Transverse colon (tissue), 4 donors: Measurements from ENCODE around the gene RBPJ. TPM values are rescaled to one million over a fixed set of nuclear protein-coding genes. Genes with fewer than 3 reads are reported as not detected.

ENCODE experiments used
- DNase-seq: peaks from one replicate; pipeline ENCODE4 v3.0.0-alpha.2; 2019
- H3K27ac ChIP-seq, 4 donors: fragments of 200-600 bp; sonication (generic); 2 replicates each; pipeline ENCODE4 v1.5.1; 2016 to 2018; ENCODE audit warnings: inconsistent platforms in 4 of 4
- H3K27me3 ChIP-seq: fragments of 200-600 bp; sonication (generic); 2 replicates; pipeline ENCODE4 v1.5.1; 2017; ENCODE audit warnings: inconsistent platforms
- H3K36me3 ChIP-seq, 4 donors: fragments of 200-600 bp; sonication (generic); 2 replicates each; pipeline ENCODE4 v1.5.1; 2017 to 2019; ENCODE audit warnings: inconsistent platforms in 4 of 4
- H3K4me1 ChIP-seq, 4 donors: fragments of 200-600 bp; sonication (generic); 2 replicates each; pipeline ENCODE4 v1.5.1; 2017 to 2020; ENCODE audit warnings: inconsistent platforms in 4 of 4
- H3K4me3 ChIP-seq, 4 donors: fragments of 200-600 bp; sonication (generic); 1 replicate in 1 of 4; 2 replicates in 3 of 4; pipeline versions ENCODE4 v1.5.1 to v1.6.1; 2017 to 2019; ENCODE audit warnings: inconsistent platforms in 4 of 4
- H3K9me3 ChIP-seq, 2 donors: fragments of 200-600 bp; sonication (generic); 2 replicates each; pipeline ENCODE4 v1.5.1; 2017 to 2019; ENCODE audit warnings: inconsistent platforms in 2 of 2
- EP300 ChIP-seq: sonication (generic); formaldehyde crosslinking; IDR thresholded peaks from one replicate; pipeline ENCODE4 v1.6.1; 2017; ENCODE audit warnings: antibody characterized with exemption, low read depth
- POLR2A ChIP-seq: fragments of 450-650 bp; IDR thresholded peaks from one replicate; pipeline ENCODE4 v1.6.1; 2016; ENCODE audit warnings: antibody characterized with exemption, mild to moderate bottlenecking, moderate library complexity
- POLR2AphosphoS5 ChIP-seq, 3 donors: sonication (generic); formaldehyde crosslinking; IDR thresholded peaks; one replicate each; pipeline ENCODE4 v1.6.1; 2016; ENCODE audit warnings: antibody characterized with exemption in 3 of 3
- WGBS, 2 donors: methylation state at CpG; one replicate each; pipeline ENCODE4 v1.1.5; 2018; ENCODE audit warnings: low coverage in 1 of 2; 5-methylcytosine and 5-hydroxymethylcytosine counted together
- in situ Hi-C, 4 donors: fragments of 200-750 bp; cut with MboI; loops; one replicate each; pipeline versions ENCODE4 v1.15.0 to v1.15.1; 2017; ENCODE audit warnings: low sequenced_read_pairs in 3 of 4, low pct_ligation_motif_present in 1 of 4, low pct_unique_long_range_greater_than_20kb in 1 of 4
- intact Hi-C: fragments of 100-400 bp; cut with DNase I; formaldehyde crosslinking; loops from one replicate; pipeline ENCODE4 v1.15.1; 2023; ENCODE audit warnings: low total_unique reads
- total RNA-seq, 4 donors: library from RNA; depleted of rRNA; stranded (reverse); fragments of >200 nt; gene quantifications; one replicate each; pipeline ENCODE4 v1.1.0, GENCODE V29; 2016
- TF ChIP-seq, protein P1 (sequence below), 5 experiments: fragments of 200-600 bp in 3 of 5; fragments of 450-650 bp in 2 of 5; sonication (generic) in 3 of 5; IDR thresholded peaks; 1 replicate in 2 of 5; 2 replicates in 3 of 5; pipeline ENCODE4 v1.5.1; 2016 to 2017; ENCODE audit warnings: antibody characterized with exemption in 5 of 5, inconsistent platforms in 3 of 5, mild to moderate bottlenecking in 2 of 5, moderate library complexity in 1 of 5

RBPJ gene
- total RNA-seq, 4 donors from 2014 or later = 15.1 to 104 (median 44.6) TPM

DNA sequence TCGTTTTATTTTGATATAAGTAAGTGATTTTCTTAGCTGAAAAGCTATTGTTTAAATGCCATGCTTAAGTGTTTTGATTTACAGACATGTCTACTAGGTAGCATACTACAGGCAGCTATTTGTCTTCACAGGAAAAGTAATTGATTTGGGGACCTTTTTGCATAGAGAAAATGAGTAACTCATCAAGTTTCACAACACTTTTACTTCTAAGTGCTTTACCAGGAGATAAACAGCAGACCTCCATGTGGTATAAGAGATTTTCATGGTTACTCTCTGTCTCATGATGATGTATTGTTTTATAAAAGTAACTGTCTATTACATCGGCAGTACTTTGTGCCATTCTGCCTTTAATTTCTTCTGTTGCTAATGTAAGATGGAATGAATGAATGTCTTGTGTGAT lies 28.7 kb downstream of the RBPJ start:
- no peaks in the 10 kb centered on the region for H3K9me3 ChIP-seq
- in situ Hi-C loops = loop anchor here in 1 of 4 donors (25.0 kb wide), 1 partner anchor 663 kb away; no protein-coding TSS in a partner anchor
- peaks cover 0 to 36% (median 1%) of the 10 kb centered on the region in 4 donors for H3K4me1 ChIP-seq

DNA sequence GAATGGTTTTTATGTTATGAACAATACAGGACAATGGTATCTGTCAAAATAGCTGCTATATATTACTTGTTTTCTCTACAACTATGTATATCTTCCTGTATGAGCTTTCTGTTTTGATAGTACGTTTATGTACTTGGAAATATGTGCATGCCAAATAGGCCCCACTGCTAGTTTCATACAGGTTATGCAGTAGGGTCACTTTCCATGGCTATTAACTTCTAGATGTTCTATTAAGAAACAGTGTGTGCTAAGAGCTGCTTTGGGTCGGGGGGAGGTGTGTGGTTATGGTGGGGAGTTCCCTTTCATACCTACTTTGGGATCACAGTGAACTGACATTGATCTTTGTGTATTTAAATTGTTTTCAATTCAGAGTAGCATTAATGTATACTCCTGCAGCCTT lies 30.9 kb downstream of the RBPJ start:
- 89 to 90% methylated on average over 2 of the region's 2 CpGs for WGBS, 2 donors
- in situ Hi-C loops (no loop called here), intact Hi-C loops (no loop called here)
- Histone ChIP-seq H3K27me3 (no peaks in the 10 kb centered on the region), H3K4me3 (no peak overlapping the region), H3K27ac (no peak overlapping the region), H3K36me3 (no peaks in the 10 kb centered on the region), H3K9me3 (no peaks in the 10 kb centered on the region), H3K4me1 (peaks cover 5 to 34% (median 7%) of the 10 kb centered on the region in 4 donors)
- no peak for DNase-seq
- TF ChIP-seq, protein P1, sequence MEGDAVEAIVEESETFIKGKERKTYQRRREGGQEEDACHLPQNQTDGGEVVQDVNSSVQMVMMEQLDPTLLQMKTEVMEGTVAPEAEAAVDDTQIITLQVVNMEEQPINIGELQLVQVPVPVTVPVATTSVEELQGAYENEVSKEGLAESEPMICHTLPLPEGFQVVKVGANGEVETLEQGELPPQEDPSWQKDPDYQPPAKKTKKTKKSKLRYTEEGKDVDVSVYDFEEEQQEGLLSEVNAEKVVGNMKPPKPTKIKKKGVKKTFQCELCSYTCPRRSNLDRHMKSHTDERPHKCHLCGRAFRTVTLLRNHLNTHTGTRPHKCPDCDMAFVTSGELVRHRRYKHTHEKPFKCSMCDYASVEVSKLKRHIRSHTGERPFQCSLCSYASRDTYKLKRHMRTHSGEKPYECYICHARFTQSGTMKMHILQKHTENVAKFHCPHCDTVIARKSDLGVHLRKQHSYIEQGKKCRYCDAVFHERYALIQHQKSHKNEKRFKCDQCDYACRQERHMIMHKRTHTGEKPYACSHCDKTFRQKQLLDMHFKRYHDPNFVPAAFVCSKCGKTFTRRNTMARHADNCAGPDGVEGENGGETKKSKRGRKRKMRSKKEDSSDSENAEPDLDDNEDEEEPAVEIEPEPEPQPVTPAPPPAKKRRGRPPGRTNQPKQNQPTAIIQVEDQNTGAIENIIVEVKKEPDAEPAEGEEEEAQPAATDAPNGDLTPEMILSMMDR (IDR thresholded peaks at IDR 0.05) = no peak
- TF ChIP-seq POLR2AphosphoS5 (IDR thresholded peaks at IDR 0.05) = no peak
- TF ChIP-seq POLR2A = no peak
- no peak for TF ChIP-seq EP300

More for the DNA sequence above, 28.7 kb downstream of the RBPJ start:
- no peaks in the 10 kb centered on the region for H3K27me3 ChIP-seq
- no peaks in the 10 kb centered on the region for H3K36me3 ChIP-seq
- intact Hi-C loops = loop anchor here (5.0 kb wide), 1 partner anchor 537 kb away; no protein-coding TSS in a partner anchor
- no peak for DNase-seq
- H3K27ac ChIP-seq = no peak overlapping the region
- TF ChIP-seq EP300 (no peak), POLR2AphosphoS5 (IDR thresholded peaks at IDR 0.05) (no peak), POLR2A (no peak)
- TF ChIP-seq, protein P1 (IDR thresholded peaks at IDR 0.05) = no peak
- no peak overlapping the region for H3K4me3 ChIP-seq
- WGBS, 2 donors = 69 to 75% methylated on average over 1 to 2 of the region's 2 CpGs

DNA sequence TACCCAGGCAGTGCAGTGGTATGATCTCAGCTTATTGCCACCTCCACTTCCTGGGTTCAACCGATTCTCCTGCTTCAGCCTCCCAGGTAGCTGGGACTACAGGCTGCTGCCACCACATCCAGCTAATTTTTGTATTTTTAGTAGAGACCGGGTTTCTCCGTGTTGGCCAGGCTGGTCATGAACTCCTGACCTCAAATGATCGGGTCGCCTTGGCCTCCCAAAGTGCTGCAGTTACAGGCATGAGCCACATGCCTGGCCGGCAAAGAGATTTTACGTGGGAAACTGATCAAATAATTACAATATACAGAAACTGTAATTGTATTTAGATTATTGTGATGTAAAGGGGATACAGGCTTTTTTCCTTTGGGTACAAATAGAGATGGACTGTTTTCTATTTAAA lies 33.7 kb downstream of the RBPJ start:
- intact Hi-C loops = no loop called here
- Histone ChIP-seq H3K4me1 (peaks cover 5 to 30% (median 7%) of the 10 kb centered on the region in 4 donors), H3K9me3 (no peaks in the 10 kb centered on the region), H3K27ac (no peak overlapping the region), H3K36me3 (no peaks in the 10 kb centered on the region), H3K27me3 (no peaks in the 10 kb centered on the region), H3K4me3 (no peak overlapping the region)
- in situ Hi-C loops = no loop called here
- TF ChIP-seq, protein P1 (IDR thresholded peaks at IDR 0.05) = no peak
- TF ChIP-seq EP300 (no peak), POLR2AphosphoS5 (IDR thresholded peaks at IDR 0.05) (no peak), POLR2A (no peak)
- WGBS, 2 donors = 82 to 85% methylated on average over 6 to 7 of the region's 7 CpGs
- DNase-seq = no peak

DNA sequence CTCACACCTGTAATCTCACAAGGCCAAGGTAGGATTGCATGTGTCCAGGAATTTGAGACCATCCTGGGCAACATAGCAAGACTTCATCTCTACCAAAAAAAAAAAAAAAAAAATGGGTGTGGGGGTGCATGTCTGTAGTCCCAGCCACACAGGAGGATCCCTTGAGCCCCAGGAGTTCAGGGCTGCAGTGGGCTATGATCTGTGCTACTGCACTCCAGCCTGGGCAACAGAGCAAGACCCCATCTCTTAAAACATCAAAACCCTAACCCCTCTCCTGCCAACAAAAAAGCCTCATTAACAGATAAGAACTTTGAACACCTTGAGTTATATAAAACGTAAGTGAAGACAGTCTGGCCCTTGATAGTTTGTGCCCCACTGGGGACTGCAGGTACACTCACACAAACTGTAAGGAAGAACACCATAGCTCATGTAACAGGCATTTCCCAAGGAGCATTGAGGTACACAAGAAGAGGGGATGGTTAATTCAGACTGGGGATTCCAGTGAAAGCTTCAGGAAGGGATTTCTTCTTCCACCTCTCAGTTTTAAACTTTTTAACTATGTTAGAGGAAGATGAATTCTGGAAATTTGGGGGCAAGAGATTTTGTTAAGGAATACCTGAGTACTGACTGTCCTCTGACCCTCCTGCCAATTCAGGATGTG lies 34.7 kb downstream of the RBPJ start:
- peaks cover 5 to 22% (median 7%) of the 10 kb centered on the region in 4 donors for H3K4me1 ChIP-seq
- no peak overlapping the region for H3K27ac ChIP-seq
- TF ChIP-seq, protein P1 (IDR thresholded peaks at IDR 0.05) = no peak
- TF ChIP-seq POLR2A (no peak), POLR2AphosphoS5 (IDR thresholded peaks at IDR 0.05) (no peak), EP300 (no peak)
- intact Hi-C loops = no loop called here
- H3K27me3 ChIP-seq = no peaks in the 10 kb centered on the region
- DNase-seq = no peak
- in situ Hi-C loops = no loop called here
- H3K4me3 ChIP-seq = no peak overlapping the region
- WGBS, 2 donors = 69 to 71% methylated on average over 1 of the region's 1 CpG
- no peaks in the 10 kb centered on the region for H3K36me3 ChIP-seq
- no peaks in the 10 kb centered on the region for H3K9me3 ChIP-seq
